Heart right ventricle (tissue), 16 donors: ENCODE data around the gene CSNK2A2. TPM values are rescaled to one million over a fixed set of nuclear protein-coding genes. Genes with fewer than 3 reads are reported as not detected.

Source experiments
- ATAC-seq, 8 donors: fragments of 200-7000 bp; cut with Tn5 transposase; one replicate each; pipeline ENCODE4 v1.9.1; 2020; ENCODE audit warnings: mild to moderate bottlenecking in 8 of 8, moderate library complexity in 8 of 8, moderate number of reproducible peaks in 1 of 8
- DNase-seq, 2 donors: peaks; one replicate each; pipeline ENCODE4 v3.0.0-alpha.2; 2020
- H3K27ac ChIP-seq, 10 donors: fragments of 200-600 bp; sonication (generic) in 2 of 10; one replicate each; pipeline versions ENCODE4 v1.5.0 to v1.8.0; 2020 to 2022; ENCODE audit warnings: mild to moderate bottlenecking in 3 of 10
- H3K27me3 ChIP-seq, 7 donors: fragments of 200-600 bp; one replicate each; pipeline ENCODE4 v1.8.0; 2021 to 2022; ENCODE audit warnings: mild to moderate bottlenecking in 2 of 7
- H3K36me3 ChIP-seq, 9 donors: fragments of 200-600 bp; sonication (generic) in 1 of 9; one replicate each; pipeline versions ENCODE4 v1.5.0 to v1.8.0; 2020 to 2022; ENCODE audit warnings: mild to moderate bottlenecking in 2 of 9
- H3K4me1 ChIP-seq, 9 donors: fragments of 200-600 bp; sonication (generic) in 1 of 9; one replicate each; pipeline versions ENCODE4 v1.5.0 to v1.8.0; 2020 to 2022; ENCODE audit warnings: mild to moderate bottlenecking in 4 of 9
- H3K4me3 ChIP-seq, 10 donors: fragments of 200-600 bp; sonication (generic) in 2 of 10; one replicate each; pipeline versions ENCODE4 v1.5.0 to v1.8.0; 2020 to 2022; ENCODE audit warnings: mild to moderate bottlenecking in 7 of 10, moderate library complexity in 2 of 10
- H3K9me3 ChIP-seq, 11 donors: fragments of 200-600 bp in 10 of 11; sonication (generic) in 2 of 11; one replicate each; pipeline versions ENCODE4 v1.5.0 to v1.8.0; 2013 to 2022; ENCODE audit warnings: mild to moderate bottlenecking in 2 of 11, control low read depth in 1 of 11, moderate library complexity in 1 of 11
- WGBS, 2 donors: extraction: QIAGEN DNeasy Blood & Tissue Kit; methylation state at CpG; one replicate each; pipeline ENCODE4 v1.1.7; 2013; ENCODE audit warnings: inconsistent platforms in 1 of 2; 5-methylcytosine and 5-hydroxymethylcytosine counted together
- intact Hi-C, 10 donors: fragments of 100-400 bp; cut with DNase I; formaldehyde crosslinking; loops; one replicate each; pipeline versions ENCODE4 v1.11.1 to v1.14.2; 2022
- polyA plus RNA-seq, 2 donors: library from polyadenylated mRNA; stranded (reverse); fragments of 200-250 nt; gene quantifications; one replicate each; pipeline ENCODE4 v1.2.3, GENCODE V29; 2013
- total RNA-seq, 10 donors: library from RNA; stranded (reverse); fragmentation: NEBNext Ultra II Directional in 3 of 10; extraction: Animal tissue kit (Norgen Biotek cat#: 25700) in 3 of 10; gene quantifications; one replicate each; pipeline versions ENCODE4 v1.2.1 to v1.2.4, GENCODE V29; 2021 to 2023
- TF ChIP-seq, protein P1 (sequence below), 9 donors: fragments of 200-600 bp; sonication (generic) in 2 of 9; IDR thresholded peaks; one replicate each; pipeline versions ENCODE4 v1.5.0 to v1.8.0; 2021 to 2022; ENCODE audit warnings: antibody characterized with exemption in 9 of 9, mild to moderate bottlenecking in 5 of 9, moderate library complexity in 1 of 9
- donor health status: Arrhythmogenic right ventricular cardiomyopathy.
- donor health status: ischemic (EF 13 %, LVEDD 7.1; RV severe dilation, severe dysfunction).
- donor health status: healthy with polysubstance abuse.
- donor health status: DM: no; HTN: yes; CAD: no.
- donor health status: DM: no; HTN: no; CAD: no.
- donor health status: ischemic (EF 25% LVEDD 6.9; RV normal size, moderate dysfunction).
- donor health status: ischemic (EF 25% LVEDD 5.7; RV mildly dilated, moderate dysfunction).
- donor health status: healthy.
- donor health status: DM: yes; HTN: yes; CAD: no.
- donor health status: Ischemic cardiomyopathy.
- donor health status: ischemic (EF 35%, LVEDD 5.7; RV mildly dilated, moderate dysfunction).
- donor health status: nonischemic (EF 11% LVEDD 7.7; RV severe dilation, severe dysfunction).
- donor health status: DM: yes; HTN: yes; CAD: no.
- donor health status: PGD.
- donor health status: ischemic (EF 29% LVEDD 5.4; RV normal size, mild dysfunction).
- donor health status: nonischemic (EF 23%, LVEDD 6.1; RV moderate dilation, normal function).

The CSNK2A2 gene
- total and polyA plus RNA-seq, 12 donors, result 20.9 to 48.3 (median 35.2) TPM

- no peak for DNase-seq
- no peaks in the 10 kb centered on the region for H3K9me3 ChIP-seq
- intact Hi-C loops, result no loop called here
- no peaks in the 10 kb centered on the region for H3K27me3 ChIP-seq
- ATAC-seq, result peak in 2 of 8 donors; percentile 29 to 43
- H3K4me3 ChIP-seq, result no peak overlapping the region
- WGBS, 2 donors, result 22 to 41% methylated on average over 12 of the region's 12 CpGs
- TF ChIP-seq, protein P1, sequence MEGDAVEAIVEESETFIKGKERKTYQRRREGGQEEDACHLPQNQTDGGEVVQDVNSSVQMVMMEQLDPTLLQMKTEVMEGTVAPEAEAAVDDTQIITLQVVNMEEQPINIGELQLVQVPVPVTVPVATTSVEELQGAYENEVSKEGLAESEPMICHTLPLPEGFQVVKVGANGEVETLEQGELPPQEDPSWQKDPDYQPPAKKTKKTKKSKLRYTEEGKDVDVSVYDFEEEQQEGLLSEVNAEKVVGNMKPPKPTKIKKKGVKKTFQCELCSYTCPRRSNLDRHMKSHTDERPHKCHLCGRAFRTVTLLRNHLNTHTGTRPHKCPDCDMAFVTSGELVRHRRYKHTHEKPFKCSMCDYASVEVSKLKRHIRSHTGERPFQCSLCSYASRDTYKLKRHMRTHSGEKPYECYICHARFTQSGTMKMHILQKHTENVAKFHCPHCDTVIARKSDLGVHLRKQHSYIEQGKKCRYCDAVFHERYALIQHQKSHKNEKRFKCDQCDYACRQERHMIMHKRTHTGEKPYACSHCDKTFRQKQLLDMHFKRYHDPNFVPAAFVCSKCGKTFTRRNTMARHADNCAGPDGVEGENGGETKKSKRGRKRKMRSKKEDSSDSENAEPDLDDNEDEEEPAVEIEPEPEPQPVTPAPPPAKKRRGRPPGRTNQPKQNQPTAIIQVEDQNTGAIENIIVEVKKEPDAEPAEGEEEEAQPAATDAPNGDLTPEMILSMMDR (IDR thresholded peaks at IDR 0.05), result no peak
- H3K36me3 ChIP-seq, result peaks cover 0 to 38% (median 28%) of the 10 kb centered on the region in 9 donors
- peaks cover 0 to 36% (median 22%) of the 10 kb centered on the region in 9 donors for H3K4me1 ChIP-seq
- peak overlapping the region in 2 of 10 donors; percentile 1 to 9 for H3K27ac ChIP-seq
Observed at GRCh38 chr16:58110571-58111301, 87.2 kb downstream of the CSNK2A2 start.

DNA sequence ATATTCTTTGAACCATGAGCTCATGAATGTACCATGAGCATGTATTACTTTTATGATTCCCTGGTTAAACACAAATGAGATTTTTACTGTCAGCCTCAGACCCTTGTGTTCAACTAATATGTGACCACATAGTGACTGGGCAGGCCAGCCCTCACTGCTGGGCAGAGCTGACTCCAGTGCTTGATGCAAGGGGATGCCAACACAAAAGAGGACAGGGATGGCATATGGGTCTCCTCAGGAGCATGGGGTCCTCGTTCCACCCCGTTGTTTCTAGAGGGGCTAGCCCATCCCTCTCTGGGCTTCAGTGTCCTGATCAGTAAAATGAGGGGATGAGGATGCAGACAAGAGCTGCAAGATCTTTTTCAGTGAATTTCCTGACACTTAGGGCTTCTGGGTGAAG, 88.0 kb downstream of the CSNK2A2 start:
- Histone ChIP-seq H3K27me3 (no peaks in the 10 kb centered on the region), H3K36me3 (peaks cover 0 to 30% (median 23%) of the 10 kb centered on the region in 9 donors), H3K9me3 (no peaks in the 10 kb centered on the region), H3K4me1 (peaks cover 0 to 34% (median 18%) of the 10 kb centered on the region in 9 donors), H3K27ac (no peak overlapping the region), H3K4me3 (no peak overlapping the region)
- DNase-seq, result no peak
- ATAC-seq, result no peak
- intact Hi-C loops, result no loop called here
- TF ChIP-seq, protein P1 (IDR thresholded peaks at IDR 0.05), result no peak
- 76 to 88% methylated on average over 2 of the region's 2 CpGs for WGBS, 2 donors

DNA sequence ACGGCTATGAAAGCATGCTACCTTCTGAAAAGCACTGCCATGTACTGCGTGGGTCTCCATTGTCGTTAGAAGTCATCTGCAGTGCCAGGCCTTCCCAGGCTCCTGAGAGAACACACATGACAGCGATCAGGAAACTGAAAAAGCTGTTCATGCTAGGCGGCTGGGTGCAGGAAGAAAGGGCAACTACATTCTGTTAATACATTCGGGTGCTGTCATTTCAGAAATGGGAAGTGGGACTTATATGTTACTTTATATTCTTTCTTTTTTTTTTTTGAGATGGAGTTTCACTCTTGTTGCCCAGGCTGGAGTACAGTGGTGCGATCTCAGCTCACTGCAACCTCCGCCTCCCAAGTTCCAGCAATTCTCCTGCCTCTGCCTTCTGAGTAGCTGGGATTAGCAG, 88.6 kb downstream of the CSNK2A2 start:
- WGBS, 2 donors, result 87 to 93% methylated on average over 8 of the region's 8 CpGs
- intact Hi-C loops, result no loop called here

More for the DNA sequence above, 88.6 kb downstream of the CSNK2A2 start:
- Histone ChIP-seq H3K27me3 (no peaks in the 10 kb centered on the region), H3K4me1 (peaks cover 0 to 29% (median 18%) of the 10 kb centered on the region in 9 donors), H3K36me3 (peaks cover 0 to 24% (median 18%) of the 10 kb centered on the region in 9 donors), H3K27ac (no peak overlapping the region), H3K4me3 (no peak overlapping the region), H3K9me3 (no peaks in the 10 kb centered on the region)
- TF ChIP-seq, protein P1 (IDR thresholded peaks at IDR 0.05), result no peak
- DNase-seq (no peak), ATAC-seq (no peak)

Other genes starting within 250 kb of the CSNK2A2 start
- gene CNGB1, start 227.0 kb downstream of the CSNK2A2 start, total RNA-seq, result not detected
- gene CNGB1, start 227.0 kb downstream of the CSNK2A2 start, polyA plus RNA-seq, result not detected
- 10 to 100 TPM in 1 of 10 donors, 1 to 10 TPM in 9; 5.0 to 11.3 (median 7.5) TPM for gene ZNF319, start 197.4 kb downstream of the CSNK2A2 start, total RNA-seq
- 1 to 10 TPM; 3.5 to 4.3 TPM for gene ZNF319, start 197.4 kb downstream of the CSNK2A2 start, polyA plus RNA-seq
- gene USB1, start 196.7 kb downstream of the CSNK2A2 start, total RNA-seq, result 10 to 100 TPM; 21.1 to 39.2 (median 31.5) TPM
- 10 to 100 TPM; 23.6 to 44.3 TPM for gene USB1, start 196.7 kb downstream of the CSNK2A2 start, polyA plus RNA-seq
- gene MMP15, start 172.4 kb downstream of the CSNK2A2 start, total RNA-seq, result 10 to 100 TPM; 38.2 to 88.4 (median 59.3) TPM
- 10 to 100 TPM; 24.4 to 31.4 TPM for gene MMP15, start 172.4 kb downstream of the CSNK2A2 start, polyA plus RNA-seq
- gene CFAP20, start 68.7 kb downstream of the CSNK2A2 start, total RNA-seq, result 10 to 100 TPM; 27.8 to 41.8 (median 34.7) TPM
- gene CFAP20, start 68.7 kb downstream of the CSNK2A2 start, polyA plus RNA-seq, result 10 to 100 TPM; 17.9 to 43.5 TPM
- not detected for gene PRSS54, start 96.9 kb upstream of the CSNK2A2 start, total RNA-seq
- gene PRSS54, start 96.9 kb upstream of the CSNK2A2 start, polyA plus RNA-seq, result not detected
- gene GINS3, start 194.4 kb upstream of the CSNK2A2 start, total RNA-seq, result 1 to 10 TPM; 4.0 to 8.8 (median 5.5) TPM
- 10 to 100 TPM in 1 of 2 donors, 1 to 10 TPM in 1; 6.9 to 13.5 TPM for gene GINS3, start 194.4 kb upstream of the CSNK2A2 start, polyA plus RNA-seq